Activated CD8-positive, alpha-beta memory T cell treated with anti-CD3 and anti-CD28 coated beads, Interleukin-2, amount 50 U/mL, for 4 hours (primary cell): ENCODE results near the gene RBM17.
"Not testable (repeated sequence)": the region's sequence is repeated elsewhere in the genome, so short reads cannot be mapped to it uniquely, and the experiment has no call there.

Experiments used
- DNase-seq: peaks from one replicate; pipeline ENCODE4 v3.0.0-alpha.2; 2020

Gene RBM17

GRCh38 chr10:6082496-6083395 lies 6.1 kb upstream of the RBM17 start:
- no peak for DNase-seq

- DNase-seq: peak; percentile 35
Measured at GRCh38 chr10:6083523-6084475, 5.0 kb upstream of the RBM17 start.

- DNase-seq: peak; percentile 87
Measured at GRCh38 chr10:6086375-6087233, 2.2 kb upstream of the RBM17 start.

DNA sequence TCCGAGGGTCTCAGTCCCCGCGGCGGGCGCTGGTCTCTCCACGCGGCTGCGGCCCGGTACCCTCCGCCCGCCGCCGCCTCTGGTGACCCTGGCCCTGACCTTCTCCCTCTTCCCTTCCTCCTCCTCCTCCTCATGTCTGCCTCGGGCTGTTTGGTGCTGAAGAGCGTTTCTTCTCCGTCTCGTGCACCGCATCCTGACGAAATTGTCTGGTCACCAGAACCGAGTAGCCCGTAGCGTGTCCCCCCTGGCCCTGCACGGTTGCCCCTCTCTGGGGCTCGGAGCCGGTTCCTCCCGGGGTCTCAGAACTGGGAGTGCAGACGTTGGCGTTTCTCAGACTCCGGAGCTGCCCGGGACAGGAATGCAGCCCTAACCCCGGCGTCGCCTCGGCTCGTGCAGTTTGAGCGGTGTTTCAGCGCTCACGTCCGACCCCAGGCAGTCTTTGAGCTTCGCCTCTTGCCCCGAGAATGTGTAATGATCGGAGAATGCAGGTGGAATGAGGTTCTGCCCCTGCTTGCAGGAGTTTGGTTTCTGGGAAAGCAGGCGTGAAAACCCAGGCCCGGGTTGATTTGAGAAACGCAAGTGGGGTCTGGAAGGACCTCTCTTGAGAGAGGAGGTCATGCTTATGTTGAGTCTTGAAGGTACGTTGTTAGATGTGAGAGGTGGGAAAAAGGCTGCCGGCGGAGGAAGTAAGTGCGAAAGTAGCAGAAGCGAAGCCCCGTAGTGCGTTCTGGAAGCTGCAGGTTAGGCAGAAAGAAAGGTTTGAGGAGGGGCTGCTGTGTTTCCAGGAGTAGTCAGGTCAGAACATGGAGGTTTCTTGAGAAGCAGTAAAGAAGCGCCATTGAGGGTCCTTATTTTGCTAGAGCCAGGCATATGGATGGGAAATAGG lies 743 bp downstream of the RBM17 start:
- peak; percentile 22 for DNase-seq

DNA sequence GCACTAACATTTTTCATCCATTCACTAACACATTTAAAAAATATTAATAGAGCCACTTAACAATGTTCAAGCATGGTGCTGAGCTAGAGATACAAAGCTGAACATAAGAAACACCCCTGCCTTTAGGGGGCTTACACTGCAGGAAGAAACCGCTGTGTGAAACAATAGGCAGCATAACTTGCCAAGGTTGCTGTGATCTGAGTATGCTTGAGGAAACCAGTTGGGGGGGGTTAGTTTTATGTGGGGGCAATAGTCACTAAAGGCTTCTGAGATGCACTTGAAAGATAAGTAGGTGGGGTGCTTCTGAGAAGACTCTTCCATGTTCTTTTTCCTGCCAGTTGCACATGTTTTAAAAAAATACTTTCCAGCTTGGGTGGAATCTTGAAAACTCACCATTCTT lies 2.8 kb downstream of the RBM17 start:
- no peak for DNase-seq

GRCh38 chr10:6092731-6093130 lies 3.9 kb downstream of the RBM17 start:
- DNase-seq: no peak

DNA sequence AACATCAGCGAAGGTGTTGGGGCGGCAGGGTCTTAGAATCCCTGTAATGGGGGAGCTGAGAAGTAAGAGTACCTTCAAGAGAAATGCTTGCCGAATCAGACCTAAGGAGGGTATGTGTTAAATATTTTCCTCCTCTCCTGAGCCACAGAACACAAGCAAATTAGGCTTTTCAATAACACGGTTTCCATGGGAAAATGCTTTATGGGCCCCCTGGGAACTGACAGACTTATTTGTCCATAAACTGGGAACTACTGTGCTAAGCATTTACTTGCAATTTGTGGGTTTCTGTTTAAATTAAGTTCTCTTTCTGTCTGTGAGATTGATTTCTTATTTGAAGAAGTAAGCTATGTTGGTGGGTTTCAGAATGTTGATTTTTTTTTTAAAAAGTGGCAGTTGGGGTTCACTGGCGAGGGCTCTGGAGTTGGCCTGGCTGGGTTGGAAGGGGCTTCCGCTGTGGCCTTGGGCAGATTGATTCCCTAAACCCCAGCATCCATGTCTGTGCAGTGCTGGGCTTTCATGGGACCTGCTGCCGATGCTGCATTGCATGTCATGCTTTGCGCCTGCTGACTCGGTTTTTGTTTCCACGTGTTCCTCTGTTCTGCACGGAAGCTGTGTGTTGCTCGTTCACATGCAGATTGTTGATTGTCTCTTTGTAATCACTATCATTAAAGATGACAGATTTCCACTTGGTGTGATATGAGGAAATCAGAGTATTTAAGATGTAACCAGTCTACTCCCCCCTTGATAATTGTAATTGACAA lies 7.2 kb downstream of the RBM17 start:
- no peak for DNase-seq

- no peak for DNase-seq
Measured at GRCh38 chr10:6097063-6097462, 8.2 kb downstream of the RBM17 start.

DNA sequence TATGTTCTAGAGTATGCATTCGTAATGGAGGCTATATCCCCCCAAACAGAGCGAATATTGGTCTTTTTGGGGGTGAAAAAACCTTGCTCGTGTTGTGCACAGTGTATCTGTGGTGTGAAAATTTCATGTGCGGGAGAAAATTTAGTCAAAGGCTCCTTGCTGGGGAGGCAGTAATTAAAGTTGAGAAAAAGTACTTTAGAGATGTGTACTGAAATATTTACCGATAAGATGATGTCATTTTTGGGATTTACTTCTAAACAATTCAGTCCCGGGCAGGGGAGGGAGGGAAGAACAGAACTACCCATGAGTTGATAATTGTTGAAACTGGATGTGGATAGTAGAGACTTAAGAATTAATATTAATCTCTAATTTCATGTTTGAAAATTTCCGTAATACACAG lies 9.3 kb downstream of the RBM17 start:
- no peak for DNase-seq

DNA sequence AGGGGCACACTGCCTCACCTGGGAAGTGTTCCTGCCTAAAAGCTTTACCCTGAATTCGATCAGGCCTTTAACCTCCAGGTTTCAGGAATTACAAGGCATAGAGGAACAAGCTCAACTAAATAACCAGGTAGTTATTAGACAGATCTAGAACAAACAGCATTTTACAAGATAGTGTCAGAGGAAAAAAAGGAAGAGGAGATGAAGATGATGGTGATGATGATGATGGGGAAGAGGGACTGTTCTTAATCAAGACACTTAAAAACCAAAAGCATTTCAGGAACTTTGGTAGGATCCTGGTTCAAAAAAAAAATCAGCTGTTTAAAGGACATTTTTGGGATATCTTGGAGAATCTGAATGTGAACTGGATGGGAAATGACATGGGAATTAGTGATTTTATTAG lies 11.5 kb downstream of the RBM17 start:
- no peak for DNase-seq

DNA sequence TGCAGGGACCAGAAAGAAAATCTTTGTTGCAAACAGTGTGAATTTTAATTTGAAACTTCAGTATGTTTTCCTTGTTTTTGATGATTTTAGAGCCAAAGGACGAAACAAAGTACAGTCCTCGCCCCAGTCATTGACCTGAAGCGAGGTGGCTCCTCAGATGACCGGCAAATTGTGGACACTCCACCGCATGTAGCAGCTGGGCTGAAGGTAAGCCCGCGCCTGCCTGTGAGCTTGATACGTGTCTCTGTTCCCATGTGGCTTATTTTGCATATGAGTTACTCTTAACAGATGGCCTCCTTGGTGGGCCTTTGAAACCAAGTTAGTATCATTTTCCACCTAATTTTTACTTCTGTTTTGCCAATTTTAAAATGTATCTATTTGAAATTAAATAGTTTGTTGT lies 12.3 kb downstream of the RBM17 start:
- DNase-seq: no peak

GRCh38 chr10:6102128-6102527 lies 13.3 kb downstream of the RBM17 start:
- DNase-seq: no peak

DNA sequence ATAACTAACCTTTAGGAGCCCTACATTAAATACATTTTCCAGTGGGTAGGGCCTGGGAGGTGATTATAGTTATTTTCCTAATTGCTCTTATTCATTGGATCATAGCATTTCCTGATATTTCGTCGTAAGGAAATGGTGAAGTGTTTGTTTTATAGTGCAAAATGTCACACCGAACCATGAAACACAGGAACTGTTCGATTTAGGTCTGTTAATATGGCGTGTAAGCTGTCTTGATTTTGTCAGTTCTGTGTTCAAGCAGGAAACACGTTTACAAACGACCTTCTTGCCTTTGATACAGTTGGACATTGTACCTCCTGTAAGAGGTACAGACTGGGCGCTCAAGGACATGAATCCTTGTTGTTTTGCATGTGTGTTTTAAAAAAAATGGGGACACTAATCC lies 14.8 kb downstream of the RBM17 start:
- no peak for DNase-seq

- DNase-seq: not testable (repeated sequence)
Measured at GRCh38 chr10:6107616-6108015, 18.8 kb downstream of the RBM17 start.

- no peak for DNase-seq
Measured at GRCh38 chr10:6108072-6108471, 19.2 kb downstream of the RBM17 start.

GRCh38 chr10:6108631-6109443 lies 20.0 kb downstream of the RBM17 start:
- DNase-seq: no peak

DNA sequence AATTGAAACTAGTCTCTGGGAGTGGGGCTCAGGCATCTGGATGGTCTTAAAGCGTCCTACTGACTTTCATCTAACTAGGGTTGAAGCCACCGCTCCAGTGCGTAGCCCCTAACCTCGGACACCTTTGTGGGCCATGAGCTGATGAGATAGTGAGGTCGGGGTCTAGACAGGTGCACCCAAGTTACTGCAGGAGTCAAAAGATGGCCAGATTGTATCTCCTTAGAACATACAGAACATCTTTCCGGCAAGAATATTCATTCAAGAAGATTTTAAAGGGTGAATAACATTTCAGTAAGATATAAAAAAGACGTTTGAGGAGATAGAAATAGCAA lies 20.6 kb downstream of the RBM17 start:
- DNase-seq: no peak

DNA sequence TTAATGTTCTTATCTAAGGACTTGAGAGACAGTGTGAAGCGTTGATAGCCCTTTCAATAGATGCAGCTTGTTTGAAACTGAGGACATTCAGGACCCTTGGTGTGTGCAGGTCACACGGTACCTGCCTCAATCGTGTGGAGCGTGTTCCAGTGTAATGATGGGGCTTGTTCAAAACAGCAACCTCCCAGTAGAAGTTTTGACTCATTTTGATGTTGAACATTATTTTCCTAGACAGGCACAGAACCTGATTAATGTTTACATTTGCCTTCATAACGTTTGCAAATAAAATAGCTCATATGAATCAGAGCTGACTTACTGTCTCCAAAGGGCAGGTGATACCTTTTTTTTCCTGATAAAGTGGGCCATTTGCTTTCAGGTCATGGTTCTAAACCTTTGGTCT lies 21.3 kb downstream of the RBM17 start:
- DNase-seq: no peak

GRCh38 chr10:6112893-6113292 lies 24.1 kb downstream of the RBM17 start:
- no peak for DNase-seq

DNA sequence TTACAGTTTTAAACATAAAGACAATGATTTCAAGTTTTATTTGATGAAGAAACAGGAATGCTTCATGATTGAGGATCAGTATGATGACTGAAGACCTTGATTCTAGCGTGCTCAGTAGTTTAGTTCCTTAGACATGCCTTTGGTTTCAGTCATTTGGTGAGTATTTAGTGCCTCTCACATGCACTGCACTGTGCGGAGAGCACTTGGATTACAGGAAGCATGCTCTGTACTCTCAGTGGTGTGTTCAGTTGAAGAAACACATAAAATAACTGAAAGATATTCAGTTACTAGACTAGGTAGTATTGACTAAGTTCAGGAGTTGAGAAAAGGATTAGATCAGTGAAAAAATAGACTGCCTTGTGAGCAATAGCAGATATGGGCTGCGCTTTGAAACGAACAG lies 25.5 kb downstream of the RBM17 start:
- no peak for DNase-seq
